ENCODE data around the gene ATG10.

DNA sequence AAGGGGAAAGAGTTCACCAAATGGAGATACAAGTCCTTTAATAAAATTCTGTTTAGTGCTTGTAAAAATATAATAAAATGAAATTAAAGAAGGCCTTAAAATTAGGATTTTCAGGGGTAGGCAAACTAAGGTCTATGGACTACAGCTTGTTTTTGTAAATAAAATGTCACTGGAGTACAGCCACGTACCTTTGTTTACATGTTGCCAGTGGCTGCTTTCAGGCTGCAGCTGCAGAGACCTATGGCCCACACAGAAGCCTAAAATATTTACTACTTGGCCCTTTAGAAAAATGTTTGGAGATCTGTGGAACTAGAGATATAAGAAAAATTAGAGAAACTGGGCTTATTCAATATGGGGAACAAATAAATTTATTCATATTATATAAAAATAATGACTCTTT, 183.5 kb downstream of the ATG10 start:
- TF ChIP-seq CTCF (IDR thresholded peaks at IDR 0.05) (no peak), POLR2AphosphoS5 (IDR thresholded peaks at IDR 0.05) (no peak)

All from gastroesophageal sphincter (tissue), 3 donors.